K562 (cell line): ENCODE results near the gene CRYGB. TPM values are rescaled to one million over a fixed set of nuclear protein-coding genes. Genes with fewer than 3 reads are reported as not detected.

ENCODE experiments used
- ATAC-seq: fragments of 200-7000 bp; cut with Tn5 transposase; 3 replicates; pipeline ENCODE4 v1.9.1; 2020; ENCODE audit warnings: moderate library complexity
- BruUV-seq: library from RNA; stranded (reverse); fragments of 400-500 nt; replicated peaks from 2 replicates; lab custom pipeline; 2021; lab: Mats Ljungman, UMichigan
- CTCF ChIA-PET: fragments of 300-600 bp; formaldehyde crosslinking; extraction: SDS; loops from one replicate; lab custom pipeline; 2021; ENCODE audit warnings: low intra/inter-chr PET ratio; lab: Yijun Ruan, JAX
- POLR2A ChIA-PET: fragments of 300-600, 350-650 bp; sonication (Branson Sonifier 250); formaldehyde crosslinking; extraction: SDS; loops from one replicate; lab custom pipeline; 2021; ENCODE audit warnings: antibody characterized with exemption, inconsistent platforms; lab: Yijun Ruan, JAX
- DNase-seq, 4 experiments: peaks; one replicate each; pipeline versions ENCODE4 v3.0.0 to v3.0.0-alpha.2; 2011 to 2018; ENCODE audit warnings: low spot score in 3 of 4, mixed read lengths in 3 of 4; ENCODE audit errors: extremely low read depth in 1 of 4
- FAIRE-seq: peaks from 2 replicates; lab custom pipeline; 2011; peaks lifted over from hg19 to GRCh38; lab: Jason Lieb, UNC
- H2AFZ ChIP-seq: 2 replicates; pipeline ENCODE4 v1.6.0; 2011; ENCODE audit warnings: low read depth, low read length, control low read depth, inconsistent platforms
- H3K27ac ChIP-seq: fragments of 200-600 bp; 3 replicates; pipeline ENCODE4 v1.8.0; 2011; ENCODE audit warnings: low read depth, mild to moderate bottlenecking, control low read depth, inconsistent platforms, low read length, moderate library complexity, mixed read lengths; ENCODE audit errors: extremely low read depth
- H3K27me3 ChIP-seq, 2 experiments: fragments of 300-600 bp in 1 of 2; 2 replicates in 1 of 2; 3 replicates in 1 of 2; pipeline versions ENCODE4 v1.6.0 to v1.8.0; 2011; ENCODE audit warnings: inconsistent platforms in 2 of 2, low read length in 2 of 2, mild to moderate bottlenecking in 1 of 2, mixed read lengths in 1 of 2, moderate library complexity in 1 of 2; ENCODE audit not compliant: control insufficient read depth in 2 of 2, insufficient read depth in 2 of 2
- H3K36me3 ChIP-seq: fragments of 300-600 bp; 3 replicates; pipeline ENCODE4 v1.8.0; 2011; ENCODE audit warnings: mild to moderate bottlenecking, low read length, inconsistent platforms; ENCODE audit not compliant: control insufficient read depth, insufficient read depth
- H3K4me1 ChIP-seq, 2 experiments: fragments of 200-600 bp in 1 of 2; replicated peaks in 1 of 2; 2 replicates in 1 of 2; 3 replicates in 1 of 2; pipeline versions ENCODE4 v1.5.1 to v1.8.0; 2011; ENCODE audit warnings: inconsistent platforms in 2 of 2, low read length in 2 of 2, mild to moderate bottlenecking in 1 of 2, mixed read lengths in 1 of 2, moderate library complexity in 1 of 2; ENCODE audit not compliant: control insufficient read depth in 2 of 2, insufficient read depth in 2 of 2
- H3K4me2 ChIP-seq: 2 replicates; pipeline ENCODE4 v1.6.1; 2011; ENCODE audit warnings: low read length, control low read depth, inconsistent platforms, mixed read lengths; ENCODE audit not compliant: insufficient read depth
- H3K4me3 ChIP-seq: fragments of 200-600 bp; sonication (generic), shearing (Covaris generic); 2 replicates; pipeline ENCODE4 v1.5.1; 2016; ENCODE audit warnings: control low read depth, inconsistent platforms
- H3K79me2 ChIP-seq: fragments of 200-600 bp; 3 replicates; pipeline ENCODE4 v1.8.0; 2011; ENCODE audit warnings: low read length, inconsistent platforms; ENCODE audit not compliant: control insufficient read depth, insufficient read depth
- H3K9ac ChIP-seq, 2 experiments: 2 replicates each; pipeline versions ENCODE4 v1.6.0 to v1.6.1; 2011; ENCODE audit warnings: low read depth in 2 of 2, low read length in 2 of 2, control low read depth in 1 of 2, inconsistent platforms in 1 of 2, mild to moderate bottlenecking in 1 of 2, mixed read lengths in 1 of 2; ENCODE audit not compliant: insufficient read depth in 1 of 2
- H3K9me1 ChIP-seq: one replicate; pipeline ENCODE4 v1.6.0; 2011; ENCODE audit warnings: inconsistent platforms, mild to moderate bottlenecking, low read length, moderate library complexity; ENCODE audit not compliant: control insufficient read depth, insufficient read depth
- H3K9me3 ChIP-seq: replicated peaks from 2 replicates; pipeline ENCODE4 v1.5.1; 2011; ENCODE audit warnings: low read depth, low read length, inconsistent platforms; ENCODE audit not compliant: control insufficient read depth, insufficient read depth
- H4K20me1 ChIP-seq: replicated peaks from 2 replicates; pipeline ENCODE4 v1.6.1; 2011; ENCODE audit warnings: low read length, inconsistent platforms, mixed read lengths; ENCODE audit not compliant: control insufficient read depth, insufficient read depth
- ATF4 ChIP-seq: fragments of 450-650 bp; formaldehyde crosslinking; IDR thresholded peaks from 2 replicates; pipeline ENCODE4 v1.4.0; 2022; ENCODE audit warnings: mild to moderate bottlenecking, moderate library complexity
- HEY1 ChIP-seq: fragments of 250-450 bp; sonication (Bioruptor Pico); IDR thresholded peaks from 2 replicates; pipeline ENCODE4 v1.5.0; 2020; ENCODE audit warnings: mild to moderate bottlenecking, moderate library complexity, borderline replicate concordance
- ILK ChIP-seq: fragments of 450-650 bp; IDR thresholded peaks from 2 replicates; pipeline ENCODE4 v1.6.1; 2016; ENCODE audit warnings: missing genetic modification characterization, low read depth, mild to moderate bottlenecking, missing compliant biosample characterization, moderate library complexity, borderline replicate concordance
- KAT8 ChIP-seq: fragments of 450-650 bp; IDR thresholded peaks from 2 replicates; pipeline ENCODE4 v1.6.1; 2016; ENCODE audit warnings: low read depth, mild to moderate bottlenecking
- LEF1 ChIP-seq: fragments of 450-650 bp; IDR thresholded peaks from 2 replicates; pipeline ENCODE4 v1.6.1; 2016; ENCODE audit warnings: mild to moderate bottlenecking
- RBM17 ChIP-seq: fragments of 200-400 bp; formaldehyde crosslinking; IDR thresholded peaks from 2 replicates; pipeline ENCODE4 v1.6.1; 2017; ENCODE audit warnings: low read depth, mild to moderate bottlenecking, low read length, borderline replicate concordance
- RFX7 ChIP-seq: fragments of 250-450 bp; sonication (Bioruptor Pico); IDR thresholded peaks from 2 replicates; pipeline ENCODE4 v1.5.1; 2021; ENCODE audit warnings: mild to moderate bottlenecking
- SIX5 ChIP-seq, 2 experiments: IDR thresholded peaks; 2 replicates each; pipeline ENCODE4 v1.6.1; 2011; ENCODE audit warnings: low read length in 2 of 2, borderline replicate concordance in 1 of 2, low read depth in 1 of 2, mild to moderate bottlenecking in 1 of 2, moderate library complexity in 1 of 2; ENCODE audit not compliant: insufficient read depth in 1 of 2
- TCF7 ChIP-seq: sonication (generic); IDR thresholded peaks from 2 replicates; pipeline ENCODE4 v1.6.1; 2016; ENCODE audit warnings: antibody characterized with exemption, borderline replicate concordance
- ZBTB49 ChIP-seq: sonication (generic); formaldehyde crosslinking; IDR thresholded peaks from 2 replicates; pipeline ENCODE4 v1.8.0; 2022; ENCODE audit warnings: missing genetic modification reagents, mild to moderate bottlenecking, borderline replicate concordance
- ZNF140 ChIP-seq: fragments of 250-450 bp; sonication (Bioruptor Pico); IDR thresholded peaks from 2 replicates; pipeline ENCODE4 v1.8.0; 2021; ENCODE audit warnings: moderate library complexity, mild to moderate bottlenecking, inconsistent platforms
- ZNF274 ChIP-seq: IDR thresholded peaks from 2 replicates; pipeline ENCODE4 v1.6.1; 2011; ENCODE audit warnings: low read depth, mild to moderate bottlenecking, low read length, moderate library complexity, borderline replicate concordance
- WGBS: fragments of 100-300 bp; shearing (Covaris generic); methylation state at CpG from one replicate; pipeline ENCODE4 v1.1.6; 2016; ENCODE audit warnings: low coverage, mixed read lengths; ENCODE audit not compliant: insufficient coverage; ENCODE audit errors: missing lambda C conversion rate; 5-methylcytosine and 5-hydroxymethylcytosine counted together
- in situ Hi-C: fragments of 300-500 bp; cut with MboI; formaldehyde crosslinking; loops from 4 replicates; pipeline ENCODE4 v1.15.0; 2018; ENCODE audit warnings: inconsistent platforms, mixed read lengths
- intact Hi-C: fragments of 100-400 bp; cut with micrococcal nuclease; formaldehyde crosslinking; loops from 2 replicates; pipeline ENCODE4 v1.14.2; 2022
- polyA plus RNA-seq, 8 experiments: library from polyadenylated mRNA; depleted of rRNA in 4 of 8; stranded (reverse) in 5 of 8; unstranded in 3 of 8; fragments of >200 nt; fragmentation: Nextera tagmentation in 2 of 8; fragmentation: Illumina TruSeq in 1 of 8; extraction: Ambion mirVana in 2 of 8; extraction: Trizol in 1 of 8; gene quantifications; 2 replicates each; pipeline versions ENCODE4 v1.2.1 to v1.2.3, GENCODE V29; 2011 to 2014; ENCODE audit warnings: inconsistent platforms in 1 of 8, missing spikeins in 1 of 8
- total RNA-seq, 7 experiments: library from RNA; depleted of rRNA in 6 of 7; stranded (reverse); fragments of >200 nt in 6 of 7; fragmentation: Illumina TruSeq in 2 of 7; extraction: Trizol in 2 of 7; gene quantifications; 2 replicates each; pipeline versions ENCODE4 v1.2.1 to v1.2.3, GENCODE V29; 2011 to 2021; ENCODE audit warnings: low replicate concordance in 1 of 7

CRYGB gene
- total and polyA plus RNA-seq, 9 of the 15 experiments (the other 6 are each of a cell fraction or from before 2014, with no cell fraction given) = not detected

GRCh38 chr2:208118918-208119317, 27.0 kb downstream of the CRYGB start:
- H3K4me2 ChIP-seq = no peak overlapping the region
- no peak overlapping the region for H2AFZ ChIP-seq
- no peaks in the 10 kb centered on the region for H3K9me3 ChIP-seq
- ATAC-seq = no peak
- CTCF ChIA-PET = no interaction called here
- H3K4me1 ChIP-seq = no peaks in the 10 kb centered on the region
- DNase-seq = no peak
- H3K9ac ChIP-seq = no peak overlapping the region
- WGBS = 80% methylated on average over 3 of the region's 3 CpGs
- FAIRE-seq = no peak
- BruUV-seq = no TSS peak
- POLR2A ChIA-PET = no interaction called here
- H4K20me1 ChIP-seq = no peaks in the 10 kb centered on the region
- no peak overlapping the region for H3K4me3 ChIP-seq
- in situ Hi-C loops = no loop called here
- H3K27ac ChIP-seq = no peak overlapping the region
- no peak for TF ChIP-seq ZNF274
- TF ChIP-seq TCF7 = no peak
- TF ChIP-seq LEF1 = no peak
- TF ChIP-seq KAT8 = no peak
- no peak for TF ChIP-seq RFX7
- no peak for TF ChIP-seq SIX5 (IDR thresholded peaks at IDR 0.05; ENCODE audit: borderline replicate concordance in 1 of 2, insufficient read depth in 1 of 2, low read depth in 1 of 2, low read length in 2 of 2)
- no peak for TF ChIP-seq ZNF140
- TF ChIP-seq HEY1 (CRISPR knock-in tag) = no peak
- no peak for TF ChIP-seq ATF4 (CRISPR knock-in tag)
- TF ChIP-seq ZBTB49 (CRISPR knock-in tag) = no peak
- TF ChIP-seq ILK = no peak
- no peak for TF ChIP-seq RBM17
- no peaks in the 10 kb centered on the region for H3K27me3 ChIP-seq
- no peaks in the 10 kb centered on the region for H3K79me2 ChIP-seq
- intact Hi-C loops = no loop called here
- no peaks in the 10 kb centered on the region for H3K36me3 ChIP-seq
- H3K9me1 ChIP-seq = no peaks in the 10 kb centered on the region
